ENCODE results near the gene FALEC. TPM values are rescaled to one million over a fixed set of nuclear protein-coding genes. Genes with fewer than 3 reads are reported as not detected.

FALEC gene
- 0.36 TPM in 1 of 2 replicates, not detected in the other for polyA plus RNA-seq (2011; rRNA removed)
- 0.09 and 0.25 TPM in 2 replicates for polyA plus RNA-seq (2012; cell fraction: cytosol; rRNA removed)
- polyA plus RNA-seq (2012; cell fraction: nucleus; rRNA removed): 0.12 TPM in 1 of 2 replicates, not detected in the other
- 0.28 to 0.80 TPM (median 0.74 TPM) in 3 replicates for polyA plus RNA-seq (2017; fragmentation: RNase III; extraction: RNeasy Plus Mini Kit Qiagen cat#74134 plus additional on column Dnase treatment)
- polyA minus RNA-seq (2011; rRNA and poly(A)+ RNA removed): not detected in 2 replicates

GRCh38 chr1:150515328-150516049, at the start of gene FALEC:
TSS of gene FALEC (plus strand) at chr1:150515752.
- DNase-seq (ENCODE audit: low read depth in 1 of 2, low spot score in 1 of 2): peak; percentile 96 to 97
- 0 out of 3 replicates have a peak, but pooled peaks cover 17% of the 10 kb centered on the region for H3K4me1 ChIP-seq
- ATAC-seq: peak; percentile 93 to 97
- CTCF ChIA-PET: interaction anchor here (0.5 to 12.4 kb wide), 9 partner anchors 11 to 331 kb away, joined by 3 to 114 read pairs (median 4); partner anchors contain the start of gene TARS2
- no peak for FAIRE-seq
- no peaks in the 10 kb centered on the region for H3K9me3 ChIP-seq
- peak within 1 kb of the TSS; percentile 91 for H3K4me2 ChIP-seq
- 2% methylated on average over 39 of the region's 54 CpGs for WGBS (ENCODE audit: missing lambda C conversion rate)
- peak within 1 kb of the TSS; percentile 50 for H3K4me3 ChIP-seq
- POLR2A ChIA-PET: interaction anchor here (0.5 to 2.3 kb wide), 14 partner anchors 10 to 234 kb away, joined by 3 to 17 read pairs (median 4); partner anchors contain the start of genes MCL1, RPRD2 and TARS2
- H3K27ac ChIP-seq: peak within 1 kb of the TSS; percentile 76 to 94
- TF ChIP-seq JUN (IDR thresholded peaks at IDR 0.05) (peak; percentile 45 to 81; a peak in 3 of 5 replicates), PBX3 (IDR thresholded peaks at IDR 0.05) (peak; percentile 90), KDM5A (IDR thresholded peaks at IDR 0.05) (no peak), BCL3 (IDR thresholded peaks at IDR 0.05) (0 out of 3 replicates have a peak, but pooled peaks have one; percentile 42), TFCP2L1 (CRISPR knock-in tag; IDR thresholded peaks at IDR 0.05) (no peak), FOSL2 (IDR thresholded peaks at IDR 0.05) (no peak), FOSL2 (CRISPR knock-in tag; IDR thresholded peaks at IDR 0.05) (no peak), USF2 (IDR thresholded peaks at IDR 0.05) (peak; percentile 8; the same call in 1 of the 2 replicates), ZC3H11A (IDR thresholded peaks at IDR 0.05) (no peak), CEBPB (IDR thresholded peaks at IDR 0.05) (no peak), HOXA7 (CRISPR knock-in tag; IDR thresholded peaks at IDR 0.05) (no peak), CBX8 (IDR thresholded peaks at IDR 0.05) (no peak), POLR2A (IDR thresholded peaks at IDR 0.05; ENCODE audit: low read length) (peak; percentile 70), NFE2L2 (conservative IDR thresholded peaks at IDR 0.05; ENCODE audit: low read length) (no peak), BHLHE40 (IDR thresholded peaks at IDR 0.05; ENCODE audit: low read depth, low read length) (no peak), REST (IDR thresholded peaks at IDR 0.05) (no peak), HOXB13 (CRISPR knock-in tag; IDR thresholded peaks at IDR 0.05; ENCODE audit: low read depth) (no peak), POLR2AphosphoS2 (conservative IDR thresholded peaks at IDR 0.05; ENCODE audit: low read length) (no peak), EHF (CRISPR knock-in tag; IDR thresholded peaks at IDR 0.05) (no peak), NPAS2 (CRISPR knock-in tag; IDR thresholded peaks at IDR 0.05; ENCODE audit: borderline replicate concordance) (no peak), HES2 (IDR thresholded peaks at IDR 0.05) (no peak), RAD21 (conservative IDR thresholded peaks at IDR 0.05 in 1 of 2, IDR thresholded peaks at IDR 0.05 in 1 of 2) (no peak), ZNF302 (CRISPR knock-in tag; IDR thresholded peaks at IDR 0.05) (no peak), HDAC2 (IDR thresholded peaks at IDR 0.05) (no peak), CHD2 (IDR thresholded peaks at IDR 0.05; ENCODE audit: low read length, partially characterized antibody) (no peak), CHD4 (IDR thresholded peaks at IDR 0.05; ENCODE audit: borderline replicate concordance) (no peak), PHF8 (IDR thresholded peaks at IDR 0.05; ENCODE audit: borderline replicate concordance, low read depth) (peak; percentile 85; the same call in 1 of the 2 replicates), HMGXB4 (CRISPR knock-in tag; IDR thresholded peaks at IDR 0.05; ENCODE audit: borderline replicate concordance) (no peak), ELK1 (IDR thresholded peaks at IDR 0.05; ENCODE audit: low read depth, low read length) (no peak), ZSCAN20 (CRISPR knock-in tag; IDR thresholded peaks at IDR 0.05) (no peak)
